HepG2 (cell line): Measurements from ENCODE around the gene KRT40. TPM values are rescaled to one million over a fixed set of nuclear protein-coding genes. Genes with fewer than 3 reads are reported as not detected.

Source experiments
- ATAC-seq: fragments of 200-7000 bp; cut with Tn5 transposase; 3 replicates; pipeline ENCODE4 v1.9.1; 2020; ENCODE audit warnings: mild to moderate bottlenecking, moderate library complexity
- BruUV-seq: library from RNA; stranded (reverse); fragments of 400-500 nt; replicated peaks from 2 replicates; lab custom pipeline; 2021; lab: Mats Ljungman, UMichigan
- CTCF ChIA-PET: fragments of 300-600 bp; formaldehyde crosslinking; extraction: SDS; loops from one replicate; lab custom pipeline; 2021; ENCODE audit warnings: low total read pairs, inconsistent platforms, low intra/inter-chr PET ratio; lab: Yijun Ruan, JAX
- POLR2A ChIA-PET: fragments of 350-600 bp; sonication (Branson Sonifier 250); formaldehyde crosslinking; loops from one replicate; lab custom pipeline; 2020; ENCODE audit warnings: antibody characterized with exemption, inconsistent platforms; lab: Yijun Ruan, JAX
- DNase-seq: peaks from one replicate; pipeline ENCODE4 v3.0.0-alpha.2; 2015; ENCODE audit warnings: low spot score
- FAIRE-seq: peaks from 3 replicates; lab custom pipeline; 2011; peaks lifted over from hg19 to GRCh38; lab: Jason Lieb, UNC
- H2AFZ ChIP-seq: one replicate; pipeline ENCODE4 v1.6.1; 2011; ENCODE audit warnings: low read length, inconsistent platforms
- H3K27ac ChIP-seq: fragments of 300-600 bp; 3 replicates; pipeline ENCODE4 v1.8.0; 2011; ENCODE audit warnings: mixed run types, mild to moderate bottlenecking, mixed read lengths, low read length, inconsistent platforms; ENCODE audit not compliant: insufficient read depth; ENCODE audit errors: extremely low read length
- H3K27me3 ChIP-seq, 2 experiments: fragments of 200-600 bp in 1 of 2; 2 replicates in 1 of 2; 3 replicates in 1 of 2; pipeline versions ENCODE4 v1.6.0 to v1.8.0; 2011; ENCODE audit warnings: low read length in 2 of 2, mild to moderate bottlenecking in 2 of 2, moderate library complexity in 2 of 2, inconsistent platforms in 1 of 2; ENCODE audit not compliant: insufficient read depth in 2 of 2, control insufficient read depth in 1 of 2
- H3K36me3 ChIP-seq, 2 experiments: fragments of 200-600 bp in 1 of 2; replicated peaks in 1 of 2; 2 replicates in 1 of 2; 3 replicates in 1 of 2; pipeline versions ENCODE4 v1.5.1 to v1.8.0; 2011; ENCODE audit warnings: low read length in 2 of 2, inconsistent platforms in 1 of 2; ENCODE audit not compliant: insufficient read depth in 2 of 2, control insufficient read depth in 1 of 2
- H3K4me1 ChIP-seq: 2 replicates; pipeline ENCODE4 v1.5.1; 2012; ENCODE audit warnings: low read length, inconsistent platforms; ENCODE audit not compliant: insufficient read depth
- H3K4me2 ChIP-seq: 2 replicates; pipeline ENCODE4 v1.6.0; 2011; ENCODE audit warnings: low read depth, low read length, inconsistent platforms
- H3K4me3 ChIP-seq, 3 experiments: fragments of 200-600 bp in 1 of 3; sonication (generic), shearing (Covaris generic) in 1 of 3; replicated peaks in 1 of 3; 2 replicates each; pipeline ENCODE4 v1.5.1; 2011 to 2016; ENCODE audit warnings: low read length in 3 of 3, inconsistent platforms in 2 of 3, low read depth in 2 of 3, mild to moderate bottlenecking in 2 of 3, control low read depth in 1 of 3, mixed read lengths in 1 of 3; ENCODE audit not compliant: insufficient read depth in 1 of 3
- H3K79me2 ChIP-seq: one replicate; pipeline ENCODE4 v1.6.1; 2011; ENCODE audit warnings: low read length, inconsistent platforms; ENCODE audit not compliant: insufficient read depth
- H3K9ac ChIP-seq: 2 replicates; pipeline ENCODE4 v1.6.0; 2011; ENCODE audit warnings: mild to moderate bottlenecking, low read depth, low read length, inconsistent platforms; ENCODE audit not compliant: insufficient read depth
- H3K9me3 ChIP-seq: 2 replicates; pipeline ENCODE4 v1.5.1; 2012; ENCODE audit warnings: mild to moderate bottlenecking, low read length
- H4K20me1 ChIP-seq: 2 replicates; pipeline ENCODE4 v1.6.0; 2011; ENCODE audit warnings: inconsistent platforms, mild to moderate bottlenecking, low read length, moderate library complexity; ENCODE audit not compliant: insufficient read depth
- ARID4A ChIP-seq: sonication (generic); formaldehyde crosslinking; IDR thresholded peaks from 2 replicates; pipeline ENCODE4 v1.5.0; 2020; ENCODE audit warnings: mild to moderate bottlenecking, missing genetic modification reagents, borderline replicate concordance
- ATRX ChIP-seq: sonication (generic); formaldehyde crosslinking; IDR thresholded peaks from 2 replicates; pipeline ENCODE4 v1.4.0; 2020; ENCODE audit warnings: missing genetic modification reagents, borderline replicate concordance
- CC2D1A ChIP-seq: sonication (generic); formaldehyde crosslinking; IDR thresholded peaks from 2 replicates; pipeline ENCODE4 v1.8.1; 2023; ENCODE audit warnings: mild to moderate bottlenecking, missing genetic modification reagents
- CTCF ChIP-seq: sonication (generic); formaldehyde crosslinking; IDR thresholded peaks from 2 replicates; pipeline ENCODE4 v1.5.0; 2020; ENCODE audit warnings: mild to moderate bottlenecking, missing genetic modification reagents, moderate library complexity
- EP300 ChIP-seq, 3 experiments: sonication (generic) in 1 of 3; formaldehyde crosslinking in 1 of 3; IDR thresholded peaks; 2 replicates each; pipeline versions ENCODE4 v1.5.1 to v1.6.1; 2011 to 2020; ENCODE audit warnings: low read depth in 2 of 3, low read length in 2 of 3, borderline replicate concordance in 1 of 3, improper control_type of control experiment in 1 of 3, mild to moderate bottlenecking in 1 of 3, missing genetic modification reagents in 1 of 3, moderate library complexity in 1 of 3
- FOSL2 ChIP-seq: sonication (generic); formaldehyde crosslinking; IDR thresholded peaks from 2 replicates; pipeline ENCODE4 v1.4.0; 2020; ENCODE audit warnings: missing genetic modification reagents
- HDAC2 ChIP-seq: sonication (generic); formaldehyde crosslinking; IDR thresholded peaks from 2 replicates; pipeline ENCODE4 v1.4.0; 2020; ENCODE audit warnings: missing genetic modification reagents
- HNF4A ChIP-seq: sonication (generic); formaldehyde crosslinking; IDR thresholded peaks from 2 replicates; pipeline ENCODE4 v1.4.0; 2020; ENCODE audit warnings: missing genetic modification reagents
- IRF9 ChIP-seq: sonication (generic); formaldehyde crosslinking; IDR thresholded peaks from 2 replicates; pipeline ENCODE4 v1.8.0; 2022; ENCODE audit warnings: missing genetic modification reagents, mild to moderate bottlenecking, borderline replicate concordance
- MED1 ChIP-seq: sonication (generic); formaldehyde crosslinking; IDR thresholded peaks from 2 replicates; pipeline ENCODE4 v1.4.0; 2020; ENCODE audit warnings: missing genetic modification reagents
- NFATC3 ChIP-seq: sonication (generic); formaldehyde crosslinking; IDR thresholded peaks from 2 replicates; pipeline ENCODE4 v1.5.1; 2020; ENCODE audit warnings: mild to moderate bottlenecking, missing genetic modification reagents
- TCF7 ChIP-seq: sonication (generic); IDR thresholded peaks from 2 replicates; pipeline ENCODE4 v1.6.1; 2016; ENCODE audit warnings: antibody characterized with exemption, low read depth
- ZNF121 ChIP-seq: sonication (generic); formaldehyde crosslinking; IDR thresholded peaks from 2 replicates; pipeline ENCODE4 v1.5.0; 2020; ENCODE audit warnings: mild to moderate bottlenecking, missing genetic modification reagents
- ZNF44 ChIP-seq: sonication (generic); formaldehyde crosslinking; IDR thresholded peaks from 2 replicates; pipeline ENCODE4 v1.5.1; 2020; ENCODE audit warnings: mild to moderate bottlenecking, missing genetic modification reagents
- ZNF589 ChIP-seq: sonication (generic); formaldehyde crosslinking; conservative IDR thresholded peaks from 2 replicates; pipeline ENCODE4 v1.8.0; 2022; ENCODE audit warnings: mild to moderate bottlenecking, moderate library complexity, missing genetic modification reagents
- WGBS: methylation state at CpG from one replicate; pipeline ENCODE4 v1.1.6; 2017; ENCODE audit warnings: low lambda C conversion rate; 5-methylcytosine and 5-hydroxymethylcytosine counted together
- in situ Hi-C: cut with HindIII; loops from 2 replicates; pipeline ENCODE4 v1.10.0; 2017; ENCODE audit warnings: low pct_unique_long_range_greater_than_20kb; ENCODE audit not compliant: extremely low pct_ligation_motif_present
- intact Hi-C: fragments of 100-400 bp; cut with micrococcal nuclease; formaldehyde crosslinking; loops from one replicate; pipeline ENCODE4 v1.10.0; 2022; ENCODE audit not compliant: unreplicated experiment
- polyA plus RNA-seq, 8 experiments: library from polyadenylated mRNA; depleted of rRNA in 3 of 8; stranded (reverse) in 7 of 8; unstranded in 1 of 8; fragments of >200 nt; fragmentation: Illumina TruSeq in 4 of 8; extraction: Trizol in 4 of 8; gene quantifications; 2 replicates each; pipeline versions ENCODE4 v1.2.1 to v1.2.3, GENCODE V29; 2011 to 2016; ENCODE audit warnings: low read depth in 4 of 8, missing spikeins in 1 of 8, mixed read lengths in 1 of 8; ENCODE audit not compliant: insufficient read depth in 1 of 8
- total RNA-seq, 5 experiments: library from RNA; depleted of rRNA; stranded (reverse); fragments of >200 nt; fragmentation: Illumina TruSeq; extraction: Trizol; gene quantifications; 2 replicates each; pipeline ENCODE4 v1.2.3, GENCODE V29; 2016; ENCODE audit warnings: low read depth in 1 of 5

Gene KRT40
- total and polyA plus RNA-seq, 2 of the 13 experiments (the other 11 are each of a cell fraction or from before 2014, with no cell fraction given), result not detected

DNA sequence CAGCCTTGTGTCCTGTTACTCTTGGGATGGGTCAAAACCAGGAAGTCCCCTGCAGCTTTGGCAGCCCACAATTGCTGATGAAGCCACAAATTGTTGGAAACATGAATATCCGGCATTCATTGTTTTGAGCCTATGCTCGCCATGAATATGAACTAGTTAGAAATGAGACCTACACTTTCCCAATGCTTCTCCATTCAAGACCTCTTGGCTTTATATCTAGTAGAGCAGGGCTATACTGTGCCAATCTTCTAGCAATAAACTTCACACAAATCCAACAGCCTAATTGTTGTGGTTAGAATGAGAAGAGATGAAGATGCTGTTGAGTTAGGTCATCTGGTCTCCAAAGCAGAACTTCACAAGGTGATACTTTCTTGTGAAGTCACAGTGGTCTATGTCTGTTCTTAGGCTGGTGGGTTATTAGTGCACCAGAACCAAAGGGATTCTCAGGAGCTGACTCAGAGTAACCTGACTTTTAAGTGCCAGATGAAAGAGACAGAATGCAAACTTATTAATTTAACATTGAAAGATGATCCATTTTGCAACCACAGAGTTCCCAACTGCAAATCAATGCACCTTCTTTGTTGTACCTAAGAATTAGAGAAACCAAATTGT lies 33.0 kb downstream of the KRT40 start:
- H3K4me2 ChIP-seq, result no peak overlapping the region
- 96% methylated on average over 2 of the region's 2 CpGs for WGBS
- DNase-seq (peak; percentile 63), FAIRE-seq (no peak), ATAC-seq (no peak)
- CTCF ChIA-PET, result no interaction called here
- no peak overlapping the region for H3K27ac ChIP-seq
- peaks cover 85% of the 10 kb centered on the region for H3K4me1 ChIP-seq
- intact Hi-C loops, result no loop called here
- in situ Hi-C loops, result loop anchor here (10.0 kb wide), 1 partner anchor 104 kb away; the partner anchor contains the start of gene KRTAP2-2
- H3K79me2 ChIP-seq, result no peaks in the 10 kb centered on the region
- no peak overlapping the region for H3K4me3 ChIP-seq
- TF ChIP-seq ATRX (CRISPR knock-in tag) (no peak), ZNF589 (CRISPR knock-in tag) (0 out of 2 replicates have a peak, but pooled peaks have one; percentile 38), CTCF (CRISPR knock-in tag) (no peak), TCF7 (peak; percentile 62; the same call in 1 of the 2 replicates), FOSL2 (CRISPR knock-in tag) (peak; percentile 45), ZNF121 (CRISPR knock-in tag) (no peak), EP300 (IDR thresholded peaks at IDR 0.05; ENCODE audit: low read depth in 2 of 2, low read length in 2 of 2) (peak in 1 of 2 experiments; percentile 70; a peak in 2 of 4 replicates), EP300 (CRISPR knock-in tag; IDR thresholded peaks at IDR 0.05; ENCODE audit: borderline replicate concordance) (no peak), IRF9 (CRISPR knock-in tag) (no peak), HDAC2 (CRISPR knock-in tag) (no peak), NFATC3 (CRISPR knock-in tag) (0 out of 2 replicates have a peak, but pooled peaks have one; percentile 27), CC2D1A (no peak), HNF4A (CRISPR knock-in tag) (0 out of 2 replicates have a peak, but pooled peaks have one; percentile 5), MED1 (CRISPR knock-in tag) (0 out of 2 replicates have a peak, but pooled peaks have one; percentile 16), ARID4A (CRISPR knock-in tag) (no peak), ZNF44 (CRISPR knock-in tag) (0 out of 2 replicates have a peak, but pooled peaks have one; percentile 28)
- no peaks in the 10 kb centered on the region for H4K20me1 ChIP-seq
- POLR2A ChIA-PET, result interaction anchor here (0.9 kb wide), 1 partner anchor 109 kb away, joined by 3 read pairs; the partner anchor contains the start of gene KRTAP2-3
- no TSS peak for BruUV-seq
- H3K36me3 ChIP-seq, result no peaks in the 10 kb centered on the region; a peak in 1 of 5 replicates
- no peak overlapping the region for H3K9ac ChIP-seq
- H2AFZ ChIP-seq, result no peak overlapping the region
- no peaks in the 10 kb centered on the region for H3K27me3 ChIP-seq
- H3K9me3 ChIP-seq, result no peaks in the 10 kb centered on the region
